GM12874 (cell line): Measurements from ENCODE around the gene CALCOCO1.

Source experiments
- TF ChIP-seq, protein P1 (sequence below): IDR thresholded peaks from 2 replicates; pipeline ENCODE4 v1.5.1; 2011; ENCODE audit warnings: low read depth, mild to moderate bottlenecking, control low read depth, low read length, moderate library complexity; ENCODE audit not compliant: insufficient read depth

CALCOCO1 gene

DNA sequence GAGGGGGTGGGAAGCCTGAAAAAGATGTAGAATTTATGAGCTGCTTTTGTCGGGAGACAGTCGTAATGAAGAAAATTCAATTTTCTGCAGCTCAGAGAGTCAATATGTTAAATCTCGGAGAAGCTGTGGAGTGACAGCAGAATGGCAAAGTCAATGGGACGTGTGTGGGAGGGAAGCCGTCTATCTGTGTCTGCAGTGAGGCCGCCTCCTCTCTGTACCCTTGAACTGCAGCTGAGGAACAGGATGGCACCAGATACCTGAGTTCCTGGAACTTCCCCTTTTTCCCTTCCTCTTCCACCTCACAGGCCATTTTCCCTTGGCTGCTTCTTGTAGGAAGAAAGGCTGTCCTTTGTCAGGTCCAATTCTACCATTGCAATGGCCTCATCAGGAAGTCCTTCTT, 9.3 kb upstream of the CALCOCO1 start:
- TF ChIP-seq, protein P1, sequence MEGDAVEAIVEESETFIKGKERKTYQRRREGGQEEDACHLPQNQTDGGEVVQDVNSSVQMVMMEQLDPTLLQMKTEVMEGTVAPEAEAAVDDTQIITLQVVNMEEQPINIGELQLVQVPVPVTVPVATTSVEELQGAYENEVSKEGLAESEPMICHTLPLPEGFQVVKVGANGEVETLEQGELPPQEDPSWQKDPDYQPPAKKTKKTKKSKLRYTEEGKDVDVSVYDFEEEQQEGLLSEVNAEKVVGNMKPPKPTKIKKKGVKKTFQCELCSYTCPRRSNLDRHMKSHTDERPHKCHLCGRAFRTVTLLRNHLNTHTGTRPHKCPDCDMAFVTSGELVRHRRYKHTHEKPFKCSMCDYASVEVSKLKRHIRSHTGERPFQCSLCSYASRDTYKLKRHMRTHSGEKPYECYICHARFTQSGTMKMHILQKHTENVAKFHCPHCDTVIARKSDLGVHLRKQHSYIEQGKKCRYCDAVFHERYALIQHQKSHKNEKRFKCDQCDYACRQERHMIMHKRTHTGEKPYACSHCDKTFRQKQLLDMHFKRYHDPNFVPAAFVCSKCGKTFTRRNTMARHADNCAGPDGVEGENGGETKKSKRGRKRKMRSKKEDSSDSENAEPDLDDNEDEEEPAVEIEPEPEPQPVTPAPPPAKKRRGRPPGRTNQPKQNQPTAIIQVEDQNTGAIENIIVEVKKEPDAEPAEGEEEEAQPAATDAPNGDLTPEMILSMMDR, result no peak

DNA sequence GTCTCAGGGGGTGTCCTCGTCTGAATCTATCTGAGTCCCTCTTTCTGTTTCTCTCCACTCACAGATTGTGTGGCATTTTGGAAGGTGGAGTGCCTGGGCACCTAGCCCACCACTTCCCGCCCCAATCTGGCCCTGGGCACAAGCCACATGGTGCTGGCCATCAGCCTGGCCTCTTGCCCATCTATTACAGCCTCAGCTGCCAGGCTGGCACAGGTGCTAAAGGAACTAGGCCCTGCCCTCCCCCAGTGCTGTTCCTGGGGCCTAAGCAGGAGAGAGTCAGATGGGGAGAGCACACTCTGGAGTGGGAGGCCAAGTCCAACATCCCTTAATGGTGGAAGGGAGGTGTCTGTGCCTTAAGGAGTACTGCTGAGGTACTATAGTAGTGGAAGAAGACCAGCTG, 8.3 kb upstream of the CALCOCO1 start:
- TF ChIP-seq, protein P1, result no peak

- TF ChIP-seq, protein P1, result no peak
Observed at GRCh38 chr12:53734425-53734824, 7.2 kb upstream of the CALCOCO1 start.

DNA sequence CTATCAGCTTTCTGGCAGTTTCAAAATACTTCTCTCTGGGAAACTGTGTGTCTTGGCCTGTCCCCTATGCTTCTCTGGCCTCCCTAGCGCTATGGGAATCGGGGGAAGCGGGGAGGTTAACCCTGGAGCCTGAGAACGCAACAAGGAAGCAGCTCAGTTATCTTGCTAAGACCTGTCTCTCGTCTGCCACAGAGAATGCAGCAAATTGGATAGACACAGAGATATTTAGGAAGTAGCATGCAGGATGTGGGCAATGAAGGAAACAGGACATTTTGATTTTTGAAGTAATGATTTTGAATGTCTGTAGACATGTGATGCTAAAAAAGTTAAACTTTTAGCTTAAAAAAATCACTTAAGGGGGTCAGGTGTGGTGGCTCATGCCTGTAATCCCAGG, 6.6 kb upstream of the CALCOCO1 start:
- TF ChIP-seq, protein P1, result no peak

DNA sequence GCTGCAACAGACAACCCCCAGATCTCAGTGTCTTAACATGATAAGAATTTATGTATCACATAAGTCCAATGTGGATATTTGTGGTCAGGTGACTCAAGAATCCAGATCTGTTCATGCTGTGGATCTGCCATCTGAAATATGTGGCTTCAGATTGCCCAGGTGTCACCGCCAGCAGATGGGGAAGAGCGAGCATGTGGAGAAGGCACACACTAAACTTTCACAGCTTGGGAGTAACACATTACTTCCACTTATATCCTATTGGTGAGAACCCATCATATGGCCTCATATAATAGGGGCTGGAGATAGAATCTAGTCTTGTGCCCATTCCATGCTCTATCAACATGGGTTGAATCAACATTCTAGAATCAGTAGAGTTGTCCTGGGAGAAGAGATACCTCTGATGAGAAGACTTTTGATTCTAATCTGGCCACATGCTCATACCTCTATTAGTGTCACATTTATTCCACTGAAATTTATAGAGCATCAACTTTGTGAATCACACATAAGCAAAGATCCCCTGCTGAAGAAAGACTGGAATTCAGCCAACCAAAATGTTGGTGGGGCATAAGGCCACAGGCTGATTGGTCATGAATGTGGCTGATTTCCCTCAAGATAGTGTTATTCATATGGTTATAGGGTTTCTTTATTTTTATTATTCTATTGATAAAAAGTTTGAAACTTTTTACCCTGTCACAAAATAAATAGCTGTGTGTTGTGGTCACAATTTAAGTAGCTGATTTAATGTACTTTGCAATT, 6.0 kb upstream of the CALCOCO1 start:
- TF ChIP-seq, protein P1, result no peak

GRCh38 chr12:53729644-53730043, 2.4 kb upstream of the CALCOCO1 start:
- TF ChIP-seq, protein P1, result no peak

DNA sequence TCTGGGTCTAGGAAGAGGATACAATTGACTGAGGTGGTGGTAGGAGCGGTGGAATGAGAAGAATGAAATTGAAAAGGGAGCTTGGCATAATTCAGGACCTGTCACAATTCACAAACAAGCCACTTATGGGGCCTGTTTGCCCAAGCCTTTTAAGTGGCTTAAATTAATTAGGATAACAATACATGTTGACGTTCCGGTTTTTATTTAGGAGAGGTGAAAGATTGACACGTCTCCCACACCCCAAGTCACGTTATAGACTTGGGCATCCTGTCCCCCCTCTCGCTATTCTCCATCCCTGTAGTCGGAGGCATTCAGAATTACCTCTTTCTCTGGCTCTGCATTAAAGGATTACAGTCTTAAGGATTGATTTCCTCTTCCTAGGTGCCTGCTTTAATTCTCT, 954 bp upstream of the CALCOCO1 start:
- TF ChIP-seq, protein P1, result no peak
